RWPE1 (cell line): Measurements from ENCODE around the gene TPH2.

Experiments
- CTCF ChIA-PET: fragments of 350-600 bp; sonication (Branson Sonifier 250); formaldehyde crosslinking; extraction: SDS; loops from one replicate; lab custom pipeline; 2021; lab: Yijun Ruan, JAX
- POLR2A ChIA-PET: fragments of 400-600 bp; formaldehyde crosslinking; extraction: SDS; loops from one replicate; lab custom pipeline; 2020; ENCODE audit warnings: antibody characterized with exemption; ENCODE audit not compliant: low non-redundant PET; lab: Yijun Ruan, JAX
- DNase-seq: peaks from one replicate; pipeline ENCODE4 v3.0.0; 2012; ENCODE audit warnings: low spot score
- H3K27ac ChIP-seq: fragments of 450-650 bp; 2 replicates; pipeline ENCODE4 v1.5.1; 2017
- TF ChIP-seq, protein P1 (sequence below): fragments of 450-650 bp; conservative IDR thresholded peaks from 2 replicates; pipeline ENCODE4 v1.5.1; 2017; ENCODE audit warnings: low read depth, mild to moderate bottlenecking

The TPH2 gene

DNA sequence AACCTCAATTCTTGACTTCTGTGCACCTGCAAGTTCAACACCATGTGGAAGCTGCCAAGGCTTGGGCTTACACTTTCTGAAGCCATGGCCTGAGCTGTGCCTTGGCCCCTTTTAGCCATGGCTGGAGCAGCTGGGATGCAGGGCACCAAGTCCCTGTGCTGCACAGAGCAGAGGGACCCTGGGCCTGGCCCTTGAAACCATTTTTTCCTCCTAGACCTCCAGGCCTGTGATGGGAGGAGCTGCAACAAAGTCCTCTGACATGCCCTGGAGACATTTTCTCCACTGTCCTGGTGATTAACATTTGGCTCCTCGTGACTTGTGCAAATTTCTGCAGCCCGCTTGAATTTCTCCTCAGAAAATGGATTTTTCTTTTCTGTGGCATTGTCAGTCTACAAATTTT, 132.4 kb downstream of the TPH2 start:
- CTCF ChIA-PET: no interaction called here
- POLR2A ChIA-PET: no interaction called here
- H3K27ac ChIP-seq: no peak overlapping the region
- TF ChIP-seq, protein P1, sequence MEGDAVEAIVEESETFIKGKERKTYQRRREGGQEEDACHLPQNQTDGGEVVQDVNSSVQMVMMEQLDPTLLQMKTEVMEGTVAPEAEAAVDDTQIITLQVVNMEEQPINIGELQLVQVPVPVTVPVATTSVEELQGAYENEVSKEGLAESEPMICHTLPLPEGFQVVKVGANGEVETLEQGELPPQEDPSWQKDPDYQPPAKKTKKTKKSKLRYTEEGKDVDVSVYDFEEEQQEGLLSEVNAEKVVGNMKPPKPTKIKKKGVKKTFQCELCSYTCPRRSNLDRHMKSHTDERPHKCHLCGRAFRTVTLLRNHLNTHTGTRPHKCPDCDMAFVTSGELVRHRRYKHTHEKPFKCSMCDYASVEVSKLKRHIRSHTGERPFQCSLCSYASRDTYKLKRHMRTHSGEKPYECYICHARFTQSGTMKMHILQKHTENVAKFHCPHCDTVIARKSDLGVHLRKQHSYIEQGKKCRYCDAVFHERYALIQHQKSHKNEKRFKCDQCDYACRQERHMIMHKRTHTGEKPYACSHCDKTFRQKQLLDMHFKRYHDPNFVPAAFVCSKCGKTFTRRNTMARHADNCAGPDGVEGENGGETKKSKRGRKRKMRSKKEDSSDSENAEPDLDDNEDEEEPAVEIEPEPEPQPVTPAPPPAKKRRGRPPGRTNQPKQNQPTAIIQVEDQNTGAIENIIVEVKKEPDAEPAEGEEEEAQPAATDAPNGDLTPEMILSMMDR: no peak
- DNase-seq: no peak

DNA sequence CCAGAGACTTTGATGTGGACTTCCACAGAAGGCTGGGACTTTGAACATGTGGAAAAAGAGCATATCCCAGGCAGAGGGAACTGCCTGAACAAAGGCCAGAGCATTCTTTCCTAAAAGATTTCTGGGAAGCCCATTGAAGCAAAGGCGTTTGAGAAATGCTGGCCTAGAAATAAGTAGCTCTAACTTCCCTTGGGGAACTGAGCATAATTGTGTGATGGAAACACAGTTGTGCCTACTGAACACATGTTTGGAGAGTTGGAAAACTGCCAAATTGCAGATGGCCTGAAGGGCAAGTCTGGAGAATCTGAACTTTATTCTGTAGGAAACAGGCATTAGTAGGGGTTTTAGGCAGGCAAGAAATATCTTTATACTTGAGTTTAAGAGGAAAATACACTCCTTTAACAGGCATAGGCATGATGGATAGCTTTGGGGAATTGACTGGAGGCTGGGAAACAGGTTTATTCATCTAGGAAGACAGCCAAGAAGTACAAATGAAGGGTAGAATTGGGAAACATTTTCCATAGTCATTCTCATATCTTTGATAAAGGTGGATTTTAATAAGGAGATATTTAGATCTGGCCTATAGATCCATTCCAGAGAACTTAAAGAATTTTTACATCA, 134.1 kb downstream of the TPH2 start:
- DNase-seq: no peak
- TF ChIP-seq, protein P1: no peak
- ChIA-PET POLR2A (no interaction called here), CTCF (no interaction called here)
- H3K27ac ChIP-seq: no peak overlapping the region

DNA sequence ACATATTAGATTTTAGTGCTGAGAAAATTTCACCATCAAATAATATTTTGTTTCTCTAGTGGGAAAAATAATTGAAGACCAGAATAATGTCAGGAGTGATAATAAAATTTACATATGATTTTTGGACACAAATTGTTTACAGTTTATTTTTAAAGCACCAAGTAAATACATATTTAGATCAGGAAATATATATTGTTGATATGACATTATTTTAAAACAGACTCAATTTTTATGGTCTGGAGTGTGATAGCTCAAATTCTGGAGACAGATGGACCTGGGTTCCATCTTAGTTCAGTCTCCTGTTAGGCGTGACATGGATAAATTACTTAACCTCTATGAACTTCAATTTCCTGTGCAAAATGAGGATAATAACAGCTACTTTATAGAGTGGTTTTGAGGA, 135.4 kb downstream of the TPH2 start:
- DNase-seq: no peak
- POLR2A ChIA-PET: no interaction called here
- CTCF ChIA-PET: no interaction called here
- H3K27ac ChIP-seq: no peak overlapping the region
- TF ChIP-seq, protein P1: no peak

DNA sequence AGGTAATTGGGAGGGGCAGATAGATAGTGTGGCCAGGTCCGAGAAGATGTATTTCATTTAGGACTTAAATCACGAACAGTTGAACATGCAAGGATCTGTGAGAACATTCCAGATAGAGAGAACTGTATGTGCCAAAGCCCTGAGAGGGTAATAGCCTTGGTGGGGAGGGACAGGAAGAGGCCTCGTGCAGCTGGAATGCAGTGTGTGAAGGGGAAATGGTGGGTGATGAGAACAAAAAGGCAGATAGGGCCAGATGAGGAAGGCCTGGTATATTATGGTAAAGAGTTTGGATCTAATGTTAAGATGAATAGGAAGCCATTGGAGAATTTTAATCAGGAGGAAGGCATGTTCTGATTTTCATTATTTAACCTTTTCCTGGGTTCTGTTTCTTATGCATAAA, 136.3 kb downstream of the TPH2 start:
- ChIA-PET CTCF (no interaction called here), POLR2A (no interaction called here)
- TF ChIP-seq, protein P1: no peak
- DNase-seq: no peak
- no peak overlapping the region for H3K27ac ChIP-seq

DNA sequence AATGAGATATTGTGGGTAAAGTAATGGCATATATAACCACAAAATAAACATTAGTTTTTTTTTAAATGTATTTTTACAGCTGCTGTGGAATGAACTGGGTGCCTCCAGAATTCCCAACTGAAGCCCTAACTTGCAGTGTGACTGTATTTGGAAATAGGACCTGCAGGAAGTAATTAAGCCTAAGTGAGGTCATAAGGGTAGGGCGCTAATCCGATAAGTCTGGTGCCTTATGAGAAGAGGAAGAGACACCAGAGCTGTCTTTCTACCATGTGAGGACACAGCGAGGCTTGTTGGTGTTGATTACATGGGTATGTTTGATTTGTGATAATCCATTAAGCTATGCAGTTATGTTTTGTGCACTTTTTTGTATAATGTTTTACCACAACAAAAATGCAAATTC, 136.8 kb downstream of the TPH2 start:
- POLR2A ChIA-PET: no interaction called here
- no peak overlapping the region for H3K27ac ChIP-seq
- no peak for DNase-seq
- TF ChIP-seq, protein P1: no peak
- CTCF ChIA-PET: interaction anchor here (0.5 kb wide), 1 partner anchor 38 kb away, joined by 3 read pairs; no protein-coding TSS in a partner anchor

DNA sequence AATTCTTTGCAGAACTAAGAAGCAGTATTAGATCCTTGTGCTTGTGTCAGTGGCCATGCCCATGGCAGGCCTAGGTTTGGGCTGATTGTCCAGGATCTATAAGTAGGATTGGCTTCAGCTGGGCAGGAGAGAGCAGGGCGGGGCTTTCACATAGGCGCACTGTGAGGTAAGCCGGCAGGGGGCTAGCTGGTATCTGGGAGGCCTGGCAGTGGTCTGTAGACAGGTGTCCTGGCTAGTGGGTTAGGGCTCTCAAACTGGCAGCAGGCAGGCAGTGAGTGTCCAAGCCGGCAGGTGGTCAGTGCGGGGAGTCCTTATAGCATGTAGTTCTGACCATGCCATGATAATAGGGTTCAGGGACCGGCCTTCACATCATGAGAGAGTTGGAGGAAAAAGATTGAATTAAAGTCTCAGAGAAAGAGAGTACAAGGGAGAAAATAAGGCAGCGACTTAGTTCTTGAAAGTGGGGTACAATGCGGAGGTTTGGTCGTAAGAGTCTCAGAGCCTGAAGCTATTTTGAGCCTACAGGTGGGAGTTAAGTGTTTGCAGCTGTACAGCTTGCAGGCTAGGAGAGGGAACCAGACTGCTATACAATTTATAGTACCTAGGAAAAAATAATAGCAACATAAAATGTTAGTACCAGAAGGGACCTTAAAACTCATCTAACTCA, 137.4 kb downstream of the TPH2 start:
- H3K27ac ChIP-seq: no peak overlapping the region
- no peak for DNase-seq
- ChIA-PET CTCF (interaction anchor here (0.5 kb wide), 1 partner anchor 38 kb away, joined by 3 read pairs; no protein-coding TSS in a partner anchor), POLR2A (no interaction called here)
- TF ChIP-seq, protein P1: no peak
